Uterus (tissue), 4 donors: ENCODE data around the gene AAK1. TPM values are rescaled to one million over a fixed set of nuclear protein-coding genes. Genes with fewer than 3 reads are reported as not detected.

ENCODE experiments used
- DNase-seq, 2 donors: peaks; one replicate each; pipeline ENCODE4 v3.0.0-alpha.2; 2019 to 2020
- H3K27ac ChIP-seq, 2 donors: fragments of 200-600 bp; sonication (generic); 1 replicate in 1 of 2; 2 replicates in 1 of 2; pipeline ENCODE4 v1.5.1; 2016 to 2018
- H3K27me3 ChIP-seq, 2 donors: fragments of 200-600 bp; sonication (generic); one replicate each; pipeline ENCODE4 v1.5.1; 2018 to 2019; ENCODE audit warnings: control low read depth in 1 of 2
- H3K36me3 ChIP-seq, 2 donors: fragments of 200-600 bp; sonication (generic); one replicate each; pipeline ENCODE4 v1.5.1; 2019; ENCODE audit warnings: control low read depth in 1 of 2
- H3K4me1 ChIP-seq, 2 donors: fragments of 200-600 bp; sonication (generic); one replicate each; pipeline ENCODE4 v1.5.1; 2018 to 2019; ENCODE audit warnings: control low read depth in 1 of 2
- H3K4me3 ChIP-seq, 2 donors: fragments of 200-600 bp; sonication (generic); 1 replicate in 1 of 2; 2 replicates in 1 of 2; pipeline ENCODE4 v1.5.1; 2018 to 2019; ENCODE audit warnings: mild to moderate bottlenecking in 1 of 2
- H3K9me3 ChIP-seq, 2 donors: fragments of 200-600 bp; sonication (generic); one replicate each; pipeline ENCODE4 v1.5.1; 2019; ENCODE audit warnings: control low read depth in 1 of 2
- CTCF ChIP-seq, 4 experiments: fragments of 200-600 bp in 2 of 4; fragments of 450-650 bp in 2 of 4; sonication (generic) in 2 of 4; IDR thresholded peaks; one replicate each; pipeline ENCODE4 v1.5.1; 2016 to 2019; ENCODE audit warnings: antibody characterized with exemption in 4 of 4, mild to moderate bottlenecking in 2 of 4, moderate library complexity in 1 of 4
- POLR2A ChIP-seq, 2 donors: fragments of 450-650 bp; IDR thresholded peaks; one replicate each; pipeline ENCODE4 v1.6.1; 2016; ENCODE audit warnings: antibody characterized with exemption in 2 of 2, mild to moderate bottlenecking in 1 of 2, moderate library complexity in 1 of 2
- intact Hi-C: fragments of 100-400 bp; cut with DNase I; formaldehyde crosslinking; loops from one replicate; pipeline ENCODE4 v1.15.1; 2023; ENCODE audit warnings: low total_unique reads
- total RNA-seq, 4 donors: library from RNA; depleted of rRNA in 3 of 4; stranded (reverse); fragments of >200 nt in 3 of 4; gene quantifications; one replicate each; pipeline versions ENCODE4 v1.1.0 to v1.2.4, GENCODE V29; 2014 to 2023
- donor health status: DM: yes; HTN: yes; CAD: no.

Gene AAK1
- total RNA-seq, 4 donors from 2014 or later, result 13.1 to 66.3 (median 32.5) TPM

GRCh38 chr2:69572641-69573040 is 70.9 kb downstream of the AAK1 start:
- intact Hi-C loops, result no loop called here
- DNase-seq, result no peak
- TF ChIP-seq CTCF (IDR thresholded peaks at IDR 0.05) (no peak), POLR2A (IDR thresholded peaks at IDR 0.05) (no peak)
- Histone ChIP-seq H3K27me3 (no peaks in the 10 kb centered on the region), H3K4me1 (no peaks in the 10 kb centered on the region), H3K4me3 (no peak overlapping the region), H3K36me3 (no peaks in the 10 kb centered on the region), H3K27ac (no peak overlapping the region), H3K9me3 (no peaks in the 10 kb centered on the region)

GRCh38 chr2:69571189-69571588 is 72.3 kb downstream of the AAK1 start:
- H3K9me3 ChIP-seq, result no peaks in the 10 kb centered on the region
- intact Hi-C loops, result no loop called here
- H3K27me3 ChIP-seq, result no peaks in the 10 kb centered on the region
- H3K27ac ChIP-seq, result no peak overlapping the region
- H3K36me3 ChIP-seq, result no peaks in the 10 kb centered on the region
- H3K4me1 ChIP-seq, result no peaks in the 10 kb centered on the region
- DNase-seq, result no peak
- TF ChIP-seq CTCF (IDR thresholded peaks at IDR 0.05) (no peak), POLR2A (IDR thresholded peaks at IDR 0.05) (no peak)
- no peak overlapping the region for H3K4me3 ChIP-seq

- Histone ChIP-seq H3K4me1 (no peaks in the 10 kb centered on the region), H3K9me3 (no peaks in the 10 kb centered on the region), H3K27me3 (no peaks in the 10 kb centered on the region), H3K36me3 (no peaks in the 10 kb centered on the region), H3K27ac (no peak overlapping the region), H3K4me3 (no peak overlapping the region)
- DNase-seq, result no peak
- intact Hi-C loops, result no loop called here
- no peak for TF ChIP-seq CTCF (IDR thresholded peaks at IDR 0.05)
Observed at GRCh38 chr2:69570474-69570873, 73.1 kb downstream of the AAK1 start.

GRCh38 chr2:69567909-69568300 is 75.6 kb downstream of the AAK1 start:
- intact Hi-C loops, result no loop called here
- Histone ChIP-seq H3K4me3 (no peak overlapping the region), H3K9me3 (no peaks in the 10 kb centered on the region), H3K27ac (no peak overlapping the region), H3K27me3 (no peaks in the 10 kb centered on the region), H3K4me1 (no peaks in the 10 kb centered on the region), H3K36me3 (no peaks in the 10 kb centered on the region)
- TF ChIP-seq CTCF (IDR thresholded peaks at IDR 0.05) (no peak), POLR2A (IDR thresholded peaks at IDR 0.05) (no peak)
- DNase-seq, result no peak

- no peaks in the 10 kb centered on the region for H3K27me3 ChIP-seq
- intact Hi-C loops, result no loop called here
- TF ChIP-seq POLR2A (IDR thresholded peaks at IDR 0.05) (no peak), CTCF (IDR thresholded peaks at IDR 0.05) (no peak)
- no peaks in the 10 kb centered on the region for H3K4me1 ChIP-seq
- DNase-seq, result no peak
- H3K36me3 ChIP-seq, result no peaks in the 10 kb centered on the region
- H3K9me3 ChIP-seq, result no peaks in the 10 kb centered on the region
- no peak overlapping the region for H3K27ac ChIP-seq
- H3K4me3 ChIP-seq, result no peak overlapping the region
Observed at GRCh38 chr2:69567157-69567908, 76.2 kb downstream of the AAK1 start.
